ENCODE results near the gene ZDHHC16. TPM values are rescaled to one million over a fixed set of nuclear protein-coding genes. Genes with fewer than 3 reads are reported as not detected.
A peak's percentile ranks its signal among the peaks of the same experiment; 100 is the strongest.
"Not testable (repeated sequence)": the region's sequence is repeated elsewhere in the genome, so short reads cannot be mapped to it uniquely, and the experiment has no call there.

The ZDHHC16 gene
- total RNA-seq, 2 experiments from 2014 or later, result 42.5 to 43.6 TPM

- intact Hi-C loops (cut with micrococcal nuclease), result no loop called here
- peaks cover 28% of the 10 kb centered on the region for H3K4me1 Mint-ChIP-seq (ENCODE audit: low read depth)
- DNase-seq, result no peak
- ChIA-PET CTCF (interaction anchor here (0.8 to 2.2 kb wide), 4 partner anchors 59 to 95 kb away, joined by 3 to 6 read pairs (median 3); no protein-coding TSS in a partner anchor), POLR2A (no interaction called here)
- peaks cover 65% of the 10 kb centered on the region for H3K36me3 Mint-ChIP-seq
- no peaks in the 10 kb centered on the region for H3K9me3 Mint-ChIP-seq
- peak overlapping the region; percentile 67 for H3K27ac Mint-ChIP-seq
- no peaks in the 10 kb centered on the region for H3K27me3 Mint-ChIP-seq
- no peak overlapping the region for H3K4me3 Mint-ChIP-seq
Measured at GRCh38 chr10:97459111-97459510, 13.1 kb downstream of the ZDHHC16 start.

GRCh38 chr10:97459933-97460332, 14.0 kb downstream of the ZDHHC16 start:
- H3K4me1 Mint-ChIP-seq (ENCODE audit: low read depth), result peaks cover 19% of the 10 kb centered on the region
- H3K9me3 Mint-ChIP-seq, result no peaks in the 10 kb centered on the region
- CTCF ChIA-PET, result interaction anchor here (0.9 to 2.2 kb wide), 3 partner anchors 60 to 94 kb away, joined by 3 to 6 read pairs (median 3); no protein-coding TSS in a partner anchor
- intact Hi-C loops (cut with micrococcal nuclease), result loop anchor here (5.0 kb wide), 1 partner anchor 37 kb away; the partner anchor contains the start of genes MMS19 and UBTD1
- peaks cover 67% of the 10 kb centered on the region for H3K36me3 Mint-ChIP-seq
- POLR2A ChIA-PET, result no interaction called here
- H3K27me3 Mint-ChIP-seq, result no peaks in the 10 kb centered on the region
- no peak overlapping the region for H3K4me3 Mint-ChIP-seq
- H3K27ac Mint-ChIP-seq, result no peak overlapping the region
- no peak for DNase-seq

GRCh38 chr10:97462309-97462708, 16.3 kb downstream of the ZDHHC16 start:
- H3K27me3 Mint-ChIP-seq, result no peaks in the 10 kb centered on the region
- H3K36me3 Mint-ChIP-seq, result peaks cover 61% of the 10 kb centered on the region
- ChIA-PET POLR2A (interaction anchor here (0.9 to 1.2 kb wide), 2 partner anchors 14 to 28 kb away, joined by 3 read pairs; no protein-coding TSS in a partner anchor), CTCF (interaction anchor here (1.2 to 2.2 kb wide), 6 partner anchors 12 to 91 kb away, joined by 3 to 16 read pairs (median 4); partner anchors contain the start of gene RRP12)
- no peak overlapping the region for H3K27ac Mint-ChIP-seq
- no peaks in the 10 kb centered on the region for H3K9me3 Mint-ChIP-seq
- H3K4me3 Mint-ChIP-seq, result no peak overlapping the region
- intact Hi-C loops (cut with micrococcal nuclease), result loop anchor here (5.0 kb wide), 1 partner anchor 35 kb away; the partner anchor contains the start of genes MMS19 and UBTD1
- no peak for DNase-seq
- peaks cover 4% of the 10 kb centered on the region for H3K4me1 Mint-ChIP-seq (ENCODE audit: low read depth)

- intact Hi-C loops (cut with micrococcal nuclease), result loop anchor here (1.0 to 5.0 kb wide), 3 partner anchors 34 to 90 kb away; partner anchors contain the start of genes MMS19 and UBTD1
- DNase-seq, result peak; percentile 36
- no peaks in the 10 kb centered on the region for H3K4me1 Mint-ChIP-seq (ENCODE audit: low read depth)
- peaks cover 56% of the 10 kb centered on the region for H3K36me3 Mint-ChIP-seq
- no peaks in the 10 kb centered on the region for H3K27me3 Mint-ChIP-seq
- H3K27ac Mint-ChIP-seq, result peak overlapping the region; percentile 3
- ChIA-PET POLR2A (no interaction called here), CTCF (interaction anchor here (0.6 to 5.5 kb wide), 14 partner anchors 11 to 108 kb away, joined by 3 to 53 read pairs (median 5); partner anchors contain the start of genes MMS19, RRP12 and UBTD1)
- no peak overlapping the region for H3K4me3 Mint-ChIP-seq
- H3K9me3 Mint-ChIP-seq, result no peaks in the 10 kb centered on the region
Measured at GRCh38 chr10:97463363-97464132, 17.6 kb downstream of the ZDHHC16 start.

GRCh38 chr10:97464226-97464625, 18.3 kb downstream of the ZDHHC16 start:
- CTCF ChIA-PET, result interaction anchor here (0.6 to 5.5 kb wide), 13 partner anchors 11 to 107 kb away, joined by 3 to 53 read pairs (median 6); partner anchors contain the start of genes MMS19, RRP12 and UBTD1
- POLR2A ChIA-PET, result no interaction called here
- Mint-ChIP-seq H3K27ac (peak overlapping the region; percentile 3), H3K36me3 (peaks cover 52% of the 10 kb centered on the region), H3K4me1 (ENCODE audit: low read depth) (no peaks in the 10 kb centered on the region), H3K9me3 (no peaks in the 10 kb centered on the region), H3K27me3 (no peaks in the 10 kb centered on the region), H3K4me3 (no peak overlapping the region)
- intact Hi-C loops (cut with micrococcal nuclease), result loop anchor here (5.0 kb wide), 1 partner anchor 33 kb away; the partner anchor contains the start of genes MMS19 and UBTD1
- no peak for DNase-seq

- Mint-ChIP-seq H3K9me3 (no peaks in the 10 kb centered on the region), H3K27me3 (no peaks in the 10 kb centered on the region), H3K27ac (no peak overlapping the region), H3K4me3 (no peak overlapping the region), H3K4me1 (ENCODE audit: low read depth) (no peaks in the 10 kb centered on the region), H3K36me3 (peaks cover 46% of the 10 kb centered on the region)
- intact Hi-C loops (cut with micrococcal nuclease), result no loop called here
- no peak for DNase-seq
- CTCF ChIA-PET, result interaction anchor here (0.9 to 5.5 kb wide), 6 partner anchors 10 to 89 kb away, joined by 3 to 53 read pairs (median 3); no protein-coding TSS in a partner anchor
- POLR2A ChIA-PET, result interaction anchor here (0.5 to 0.9 kb wide), 2 partner anchors 10 to 51 kb away, joined by 3 read pairs; no protein-coding TSS in a partner anchor
Measured at GRCh38 chr10:97465982-97466381, 20.0 kb downstream of the ZDHHC16 start.

GRCh38 chr10:97466755-97467154, 20.8 kb downstream of the ZDHHC16 start:
- DNase-seq, result no peak
- no peaks in the 10 kb centered on the region for H3K9me3 Mint-ChIP-seq
- no peaks in the 10 kb centered on the region for H3K4me1 Mint-ChIP-seq (ENCODE audit: low read depth)
- no peak overlapping the region for H3K4me3 Mint-ChIP-seq
- intact Hi-C loops (cut with micrococcal nuclease), result no loop called here
- H3K27ac Mint-ChIP-seq, result peak overlapping the region; percentile 1
- peaks cover 40% of the 10 kb centered on the region for H3K36me3 Mint-ChIP-seq
- ChIA-PET POLR2A (interaction anchor here (0.9 to 1.2 kb wide), 2 partner anchors 10 to 18 kb away, joined by 3 to 4 read pairs; no protein-coding TSS in a partner anchor), CTCF (interaction anchor here (0.9 to 5.5 kb wide), 4 partner anchors 11 to 88 kb away, joined by 3 to 53 read pairs (median 3); no protein-coding TSS in a partner anchor)
- H3K27me3 Mint-ChIP-seq, result no peaks in the 10 kb centered on the region

- CTCF ChIA-PET, result interaction anchor here (0.7 to 5.5 kb wide), 2 partner anchors 12 to 85 kb away, joined by 3 to 53 read pairs; no protein-coding TSS in a partner anchor
- Mint-ChIP-seq H3K27me3 (no peaks in the 10 kb centered on the region), H3K4me3 (no peak overlapping the region), H3K36me3 (peaks cover 37% of the 10 kb centered on the region), H3K27ac (no peak overlapping the region), H3K9me3 (no peaks in the 10 kb centered on the region), H3K4me1 (ENCODE audit: low read depth) (no peaks in the 10 kb centered on the region)
- DNase-seq, result no peak
- POLR2A ChIA-PET, result interaction anchor here (0.6 to 1.2 kb wide), 4 partner anchors 12 to 53 kb away, joined by 3 to 4 read pairs (median 4); no protein-coding TSS in a partner anchor
- intact Hi-C loops (cut with micrococcal nuclease), result no loop called here
Measured at GRCh38 chr10:97468162-97468561, 22.2 kb downstream of the ZDHHC16 start.

GRCh38 chr10:97468781-97469180, 22.8 kb downstream of the ZDHHC16 start:
- POLR2A ChIA-PET, result interaction anchor here (0.6 to 1.1 kb wide), 2 partner anchors 26 to 54 kb away, joined by 3 to 4 read pairs; no protein-coding TSS in a partner anchor
- H3K27ac Mint-ChIP-seq; DNase-seq; intact Hi-C loops (cut with micrococcal nuclease); H3K9me3 Mint-ChIP-seq; H3K4me1 Mint-ChIP-seq (ENCODE audit: low read depth); H3K4me3 Mint-ChIP-seq; H3K27me3 Mint-ChIP-seq: not testable (repeated sequence)
- H3K36me3 Mint-ChIP-seq, result peaks cover 40% of the 10 kb centered on the region
- CTCF ChIA-PET, result interaction anchor here (0.7 to 5.5 kb wide), 2 partner anchors 12 to 84 kb away, joined by 3 to 53 read pairs; no protein-coding TSS in a partner anchor

GRCh38 chr10:97474918-97475317, 28.9 kb downstream of the ZDHHC16 start:
- H3K4me3 Mint-ChIP-seq, result no peak overlapping the region
- intact Hi-C loops (cut with micrococcal nuclease), result no loop called here
- no peak overlapping the region for H3K27ac Mint-ChIP-seq
- POLR2A ChIA-PET, result interaction anchor here (1.2 kb wide), 1 partner anchor 21 kb away, joined by 4 read pairs; no protein-coding TSS in a partner anchor
- DNase-seq, result no peak
- H3K4me1 Mint-ChIP-seq (ENCODE audit: low read depth), result no peaks in the 10 kb centered on the region
- H3K9me3 Mint-ChIP-seq, result no peaks in the 10 kb centered on the region
- CTCF ChIA-PET, result interaction anchor here (1.0 to 1.6 kb wide), 3 partner anchors 12 to 74 kb away, joined by 3 to 4 read pairs (median 3); partner anchors contain the start of gene RRP12
- peaks cover 60% of the 10 kb centered on the region for H3K36me3 Mint-ChIP-seq
- H3K27me3 Mint-ChIP-seq, result no peaks in the 10 kb centered on the region

GRCh38 chr10:97475936-97476594, 30.1 kb downstream of the ZDHHC16 start:
- peaks cover 61% of the 10 kb centered on the region for H3K36me3 Mint-ChIP-seq

More at GRCh38 chr10:97475936-97476594, 30.1 kb downstream of the ZDHHC16 start:
- Mint-ChIP-seq H3K27ac (no peak overlapping the region), H3K9me3 (no peaks in the 10 kb centered on the region), H3K4me1 (ENCODE audit: low read depth) (no peaks in the 10 kb centered on the region), H3K4me3 (no peak overlapping the region), H3K27me3 (no peaks in the 10 kb centered on the region)
- POLR2A ChIA-PET, result interaction anchor here (0.8 to 1.0 kb wide), 2 partner anchors 14 to 53 kb away, joined by 3 read pairs; no protein-coding TSS in a partner anchor
- no peak for DNase-seq
- intact Hi-C loops (cut with micrococcal nuclease), result no loop called here
- CTCF ChIA-PET, result interaction anchor here (1.1 to 2.0 kb wide), 3 partner anchors 12 to 234 kb away, joined by 3 to 6 read pairs (median 5); no protein-coding TSS in a partner anchor

Measured in activated CD4-positive, alpha-beta memory T cell treated with anti-CD3 and anti-CD28 coated beads for 36 hours (primary cell).